ENCODE data around the gene KLK10.
"Not testable (repeated sequence)": the region's sequence is repeated elsewhere in the genome, so short reads cannot be mapped to it uniquely, and the experiment has no call there.

KLK10 gene

DNA sequence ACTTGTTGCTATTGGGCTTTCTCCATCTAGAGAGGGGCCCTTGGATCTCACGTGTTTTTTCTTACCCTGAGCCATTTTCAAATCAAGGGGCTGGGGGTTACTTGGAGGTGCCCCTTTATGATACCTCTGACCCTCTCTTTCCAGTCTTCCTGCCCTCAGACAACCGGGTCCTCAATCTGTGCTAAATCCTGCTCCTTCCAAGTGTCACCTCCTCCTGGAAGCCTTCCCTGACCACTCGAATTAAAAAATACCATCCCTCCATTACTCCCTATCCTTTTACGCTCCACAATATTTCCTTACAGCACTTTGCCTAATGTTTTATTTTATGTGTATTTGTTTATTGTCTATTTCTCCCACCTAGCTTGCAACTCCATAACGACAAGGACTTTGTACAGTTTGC, 21.4 kb downstream of the KLK10 start:
- Mint-ChIP-seq H3K27ac (no peak overlapping the region), H3K36me3 (no peaks in the 10 kb centered on the region), H3K4me1 (no peaks in the 10 kb centered on the region), H3K27me3 (peaks cover 26% of the 10 kb centered on the region), H3K9me3 (no peaks in the 10 kb centered on the region), H3K4me3 (no peak overlapping the region)

GRCh38 chr19:50994129-50994528, 25.4 kb downstream of the KLK10 start:
- H3K27me3 Mint-ChIP-seq: peaks cover 23% of the 10 kb centered on the region
- no peaks in the 10 kb centered on the region for H3K4me1 Mint-ChIP-seq
- H3K36me3 Mint-ChIP-seq: no peaks in the 10 kb centered on the region
- no peaks in the 10 kb centered on the region for H3K9me3 Mint-ChIP-seq
- no peak overlapping the region for H3K4me3 Mint-ChIP-seq
- no peak overlapping the region for H3K27ac Mint-ChIP-seq

DNA sequence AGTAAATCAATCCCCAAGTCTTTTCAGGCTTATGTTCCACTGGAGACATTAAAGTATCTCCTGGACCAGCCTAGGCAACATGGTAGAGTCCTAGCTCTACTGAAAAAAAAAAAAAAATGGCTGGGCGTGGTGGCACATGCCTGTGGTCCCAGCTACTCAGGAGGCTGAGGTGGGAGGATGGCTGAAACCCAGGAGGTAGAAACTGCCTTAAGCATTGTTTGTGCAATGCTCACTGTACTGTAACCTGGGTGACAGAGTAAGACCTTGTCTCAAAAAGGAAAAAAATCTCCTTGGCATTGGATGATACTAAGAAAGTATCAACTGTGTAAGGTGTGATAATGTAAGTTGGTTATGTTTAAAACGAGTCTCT, 26.9 kb downstream of the KLK10 start:
- Mint-ChIP-seq H3K27ac (no peak overlapping the region), H3K9me3 (no peaks in the 10 kb centered on the region), H3K27me3 (peaks cover 15% of the 10 kb centered on the region), H3K4me3 (no peak overlapping the region), H3K4me1 (no peaks in the 10 kb centered on the region), H3K36me3 (no peaks in the 10 kb centered on the region)

- not testable (repeated sequence) for H3K4me1 Mint-ChIP-seq, H3K4me3 Mint-ChIP-seq, H3K27ac Mint-ChIP-seq, H3K36me3 Mint-ChIP-seq, H3K9me3 Mint-ChIP-seq
- H3K27me3 Mint-ChIP-seq: peaks cover 30% of the 10 kb centered on the region
Measured at GRCh38 chr19:50984416-50984815, 35.1 kb downstream of the KLK10 start.

DNA sequence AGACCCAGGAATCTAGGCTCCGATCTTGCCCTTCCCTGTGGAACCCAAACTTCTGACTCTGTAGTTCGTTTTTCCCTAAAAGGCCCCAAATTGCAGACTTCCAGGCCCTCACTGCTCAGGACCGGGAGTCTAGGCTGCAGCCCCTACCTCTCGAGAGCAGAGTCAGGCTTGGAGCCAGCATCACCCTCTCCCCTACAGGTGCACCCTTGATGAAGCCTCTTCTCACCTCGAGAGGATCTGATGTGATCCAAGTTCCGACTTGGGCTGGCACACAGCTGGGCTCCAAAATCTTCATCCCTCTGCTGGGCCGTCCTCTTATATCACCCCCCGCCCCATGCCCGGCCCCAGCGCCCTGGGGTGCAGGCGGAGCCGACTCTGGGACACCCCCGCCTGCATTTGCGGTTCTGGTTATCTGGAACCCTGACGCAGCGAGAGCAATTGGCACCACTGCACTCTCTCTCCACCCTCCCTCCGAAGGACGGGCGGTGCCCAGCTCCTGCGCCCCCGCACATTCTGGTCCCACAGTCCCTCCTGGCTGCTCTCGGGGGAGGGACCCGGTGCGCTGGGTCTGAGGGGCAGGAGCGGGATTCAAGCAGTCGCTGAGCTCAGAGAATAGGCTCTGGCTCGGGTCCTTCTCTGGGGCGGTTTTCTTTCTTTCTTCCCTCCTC, 35.8 kb downstream of the KLK10 start, which contains the start of gene KLK7:
KLK7 (minus strand) TSS at position 293 of the 668 bp plus-strand sequence. CDS start 1,518 bp downstream, outside the sequence.
- no peaks in the 10 kb centered on the region for H3K4me1 Mint-ChIP-seq
- H3K9me3 Mint-ChIP-seq: no peaks in the 10 kb centered on the region
- H3K27me3 Mint-ChIP-seq: peaks cover 33% of the 10 kb centered on the region
- no peak within 1 kb of the TSS for H3K4me3 Mint-ChIP-seq
- H3K27ac Mint-ChIP-seq: no peak within 1 kb of the TSS
- H3K36me3 Mint-ChIP-seq: no peaks in the 10 kb centered on the region

DNA sequence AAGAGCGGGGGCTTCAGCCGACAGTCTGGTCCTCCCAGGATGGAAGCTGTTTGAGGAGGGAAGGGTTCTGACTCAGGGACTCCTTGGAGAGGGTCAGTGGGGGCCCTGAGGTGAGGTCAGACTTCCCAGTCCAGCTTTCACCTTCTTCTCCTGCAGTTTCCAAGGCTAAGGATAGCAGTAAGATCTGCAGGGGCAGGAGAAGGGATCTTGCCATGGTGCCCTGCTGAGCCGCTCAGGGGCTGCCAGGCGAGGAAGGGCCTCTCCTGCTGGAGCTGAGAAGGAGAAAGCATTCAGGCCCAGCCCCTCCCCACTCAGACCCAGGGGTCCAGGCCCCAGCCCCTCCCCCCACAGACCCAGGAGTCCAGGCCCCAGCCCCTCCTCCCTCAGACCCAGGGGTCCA, 37.3 kb downstream of the KLK10 start:
- Mint-ChIP-seq H3K4me3 (no peak overlapping the region), H3K36me3 (no peaks in the 10 kb centered on the region), H3K4me1 (no peaks in the 10 kb centered on the region), H3K27me3 (peaks cover 38% of the 10 kb centered on the region), H3K9me3 (no peaks in the 10 kb centered on the region), H3K27ac (no peak overlapping the region)

DNA sequence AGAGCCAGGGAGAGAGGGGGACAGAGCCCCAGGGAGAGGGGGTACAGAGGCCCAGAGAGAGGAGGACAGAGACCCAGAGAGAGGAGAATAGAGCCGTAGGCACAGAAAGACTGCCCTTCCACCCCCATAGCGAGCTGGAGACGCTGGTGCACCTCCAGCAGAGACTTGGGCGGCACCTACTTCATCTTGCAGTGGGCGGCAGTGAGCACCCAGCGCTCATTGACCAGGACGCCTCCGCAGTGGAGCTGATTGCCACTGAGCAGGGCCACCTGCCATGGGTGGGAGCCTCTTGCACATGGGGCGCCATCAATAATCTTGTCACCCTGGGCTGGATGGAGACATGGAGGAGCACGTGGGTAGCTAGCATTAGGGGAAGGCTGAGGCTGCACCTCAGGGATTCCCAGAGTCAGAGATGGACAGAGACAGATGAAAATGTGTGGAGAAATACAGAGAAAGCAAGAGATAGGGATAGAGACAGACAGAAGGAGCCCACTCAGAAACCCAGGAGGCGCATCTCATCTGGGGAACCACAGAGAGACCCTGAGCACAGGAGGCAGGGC, 37.8 kb downstream of the KLK10 start:
- Mint-ChIP-seq H3K4me3 (no peak overlapping the region), H3K36me3 (no peaks in the 10 kb centered on the region), H3K27ac (no peak overlapping the region), H3K9me3 (no peaks in the 10 kb centered on the region), H3K27me3 (peaks cover 38% of the 10 kb centered on the region), H3K4me1 (no peaks in the 10 kb centered on the region)

DNA sequence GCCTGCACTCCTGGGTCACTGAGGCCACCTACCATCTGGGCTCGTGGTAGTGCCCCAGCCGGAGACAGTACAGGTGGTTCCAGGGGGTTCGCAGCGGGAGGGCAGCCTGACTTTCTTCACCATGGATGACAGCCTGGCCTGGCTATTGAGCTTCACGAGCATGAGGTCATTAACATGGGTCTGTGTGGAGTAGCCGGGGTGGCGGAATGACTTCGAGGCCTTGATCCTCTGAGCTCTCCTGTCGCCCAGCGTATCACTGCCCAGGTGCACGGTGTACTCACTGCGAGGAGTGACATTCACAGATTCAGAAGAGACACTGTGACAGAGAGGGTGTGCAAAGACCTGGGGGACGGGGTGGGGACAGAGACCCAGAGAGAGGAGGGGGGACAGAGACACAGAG, 39.3 kb downstream of the KLK10 start:
- peaks cover 44% of the 10 kb centered on the region for H3K27me3 Mint-ChIP-seq

DNA sequence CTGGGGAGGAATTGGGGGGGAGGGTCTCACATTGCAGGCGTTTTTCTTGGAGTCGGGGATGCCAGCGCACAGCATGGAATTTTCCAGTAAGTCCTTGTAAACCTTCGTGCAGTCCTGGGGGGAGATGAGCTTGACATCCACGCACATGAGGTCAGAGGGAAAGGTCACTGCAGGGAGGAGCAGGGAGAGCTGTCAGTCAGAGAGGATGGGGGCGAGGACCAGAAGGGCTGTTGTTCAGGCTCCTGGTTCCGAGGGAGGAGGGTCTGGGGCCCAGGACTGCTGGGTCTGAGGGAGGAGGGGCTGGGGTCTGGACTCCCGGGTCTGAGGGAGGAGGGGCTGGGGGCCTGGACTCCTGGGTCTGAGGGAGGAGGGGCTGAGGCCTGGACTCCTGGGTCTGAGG, 39.8 kb downstream of the KLK10 start:
- Mint-ChIP-seq H3K27ac (no peak overlapping the region), H3K9me3 (no peaks in the 10 kb centered on the region), H3K4me3 (no peak overlapping the region), H3K27me3 (peaks cover 41% of the 10 kb centered on the region), H3K36me3 (no peaks in the 10 kb centered on the region), H3K4me1 (no peaks in the 10 kb centered on the region)

More for the DNA sequence above, 39.3 kb downstream of the KLK10 start:
- Mint-ChIP-seq H3K4me3 (no peak overlapping the region), H3K4me1 (no peaks in the 10 kb centered on the region), H3K36me3 (no peaks in the 10 kb centered on the region), H3K27ac (no peak overlapping the region), H3K9me3 (no peaks in the 10 kb centered on the region)

- Mint-ChIP-seq H3K27me3 (peaks cover 43% of the 10 kb centered on the region), H3K4me3 (no peak overlapping the region), H3K36me3 (no peaks in the 10 kb centered on the region), H3K9me3 (no peaks in the 10 kb centered on the region), H3K27ac (no peak overlapping the region), H3K4me1 (no peaks in the 10 kb centered on the region)
Measured at GRCh38 chr19:50978772-50979390, 40.6 kb downstream of the KLK10 start.

- H3K27ac Mint-ChIP-seq: no peak overlapping the region
- no peaks in the 10 kb centered on the region for H3K36me3 Mint-ChIP-seq
- no peaks in the 10 kb centered on the region for H3K4me1 Mint-ChIP-seq
- H3K4me3 Mint-ChIP-seq: no peak overlapping the region
- no peaks in the 10 kb centered on the region for H3K9me3 Mint-ChIP-seq
- peaks cover 47% of the 10 kb centered on the region for H3K27me3 Mint-ChIP-seq
Measured at GRCh38 chr19:50977626-50978025, 41.9 kb downstream of the KLK10 start.

GRCh38 chr19:50975766-50976165, 43.7 kb downstream of the KLK10 start:
- H3K4me3 Mint-ChIP-seq: no peak overlapping the region
- H3K36me3 Mint-ChIP-seq: no peaks in the 10 kb centered on the region
- no peaks in the 10 kb centered on the region for H3K9me3 Mint-ChIP-seq
- no peaks in the 10 kb centered on the region for H3K4me1 Mint-ChIP-seq
- H3K27ac Mint-ChIP-seq: no peak overlapping the region
- peaks cover 43% of the 10 kb centered on the region for H3K27me3 Mint-ChIP-seq

GRCh38 chr19:50974702-50975556, 44.6 kb downstream of the KLK10 start:
- no peaks in the 10 kb centered on the region for H3K36me3 Mint-ChIP-seq
- H3K4me3 Mint-ChIP-seq: no peak overlapping the region
- H3K27me3 Mint-ChIP-seq: peaks cover 43% of the 10 kb centered on the region
- no peaks in the 10 kb centered on the region for H3K9me3 Mint-ChIP-seq
- H3K27ac Mint-ChIP-seq: no peak overlapping the region
- no peaks in the 10 kb centered on the region for H3K4me1 Mint-ChIP-seq

GRCh38 chr19:50972795-50973376, 46.6 kb downstream of the KLK10 start:
- H3K27ac Mint-ChIP-seq: no peak overlapping the region
- peaks cover 45% of the 10 kb centered on the region for H3K27me3 Mint-ChIP-seq
- H3K4me3 Mint-ChIP-seq: no peak overlapping the region

GRCh38 chr19:50969810-50970209, 49.7 kb downstream of the KLK10 start:
- H3K9me3 Mint-ChIP-seq, H3K36me3 Mint-ChIP-seq, H3K27ac Mint-ChIP-seq, H3K4me3 Mint-ChIP-seq, H3K4me1 Mint-ChIP-seq: not testable (repeated sequence)
- H3K27me3 Mint-ChIP-seq: peaks cover 40% of the 10 kb centered on the region

More at GRCh38 chr19:50972795-50973376, 46.6 kb downstream of the KLK10 start:
- Mint-ChIP-seq H3K4me1 (no peaks in the 10 kb centered on the region), H3K36me3 (no peaks in the 10 kb centered on the region), H3K9me3 (no peaks in the 10 kb centered on the region)
